ENCODE measurements around the gene HOXC11. TPM values are rescaled to one million over a fixed set of nuclear protein-coding genes. Genes with fewer than 3 reads are reported as not detected.

Gene HOXC11
- total RNA-seq, 6 experiments from 2014 or later: 0.09 to 2.2 (median 1.8) TPM

DNA sequence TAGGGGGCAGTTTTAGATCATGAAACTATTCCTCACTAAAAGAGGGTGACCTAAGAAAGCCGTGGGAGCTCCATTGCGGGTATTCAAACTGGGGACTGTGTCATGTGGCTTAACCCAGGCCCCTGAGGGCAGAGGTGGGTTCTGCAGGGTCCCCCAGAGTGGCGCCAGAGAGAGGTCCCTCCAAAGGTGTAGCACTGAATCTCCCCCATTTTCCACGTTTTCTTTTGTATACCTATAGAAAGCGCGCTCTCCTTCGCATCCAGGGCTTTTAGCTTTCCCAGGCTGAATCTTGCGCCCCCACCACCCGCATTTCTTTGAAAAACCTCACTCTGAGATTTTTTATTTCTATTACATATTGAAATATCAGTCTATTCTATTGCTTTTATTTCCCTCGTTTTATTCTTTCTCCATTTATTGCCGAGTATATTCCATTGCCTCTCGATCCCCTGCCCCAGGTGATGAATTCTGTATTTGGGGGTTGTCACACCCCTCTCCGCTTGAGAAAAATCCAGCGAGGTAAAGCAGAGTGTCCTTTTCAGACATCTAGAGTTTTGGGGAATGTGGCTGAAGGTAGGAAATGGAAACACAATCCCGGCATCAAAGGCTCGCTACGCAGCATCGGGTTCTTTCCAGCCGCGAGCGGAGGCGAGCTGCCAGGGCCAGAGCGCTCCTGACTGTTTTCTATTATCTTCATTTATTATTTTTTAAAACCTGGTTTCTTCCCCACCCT lies 35.2 kb upstream of the HOXC11 start:
- Mint-ChIP-seq H3K36me3 (ENCODE audit: low read depth) (no peaks in the 10 kb centered on the region), H3K27ac (no peak overlapping the region), H3K9me3 (no peaks in the 10 kb centered on the region), H3K27me3 (ENCODE audit: insufficient read depth) (peaks cover 73% of the 10 kb centered on the region), H3K4me1 (ENCODE audit: low read depth) (peaks cover 6% of the 10 kb centered on the region), H3K4me3 (no peak overlapping the region)
- DNase-seq: no peak
- no peak for TF ChIP-seq CTCF (IDR thresholded peaks at IDR 0.05)

- Mint-ChIP-seq H3K9me3 (no peaks in the 10 kb centered on the region), H3K4me1 (ENCODE audit: low read depth) (peaks cover 6% of the 10 kb centered on the region), H3K27me3 (ENCODE audit: insufficient read depth) (peaks cover 74% of the 10 kb centered on the region), H3K4me3 (no peak within 1 kb of the TSS), H3K27ac (no peak within 1 kb of the TSS), H3K36me3 (ENCODE audit: low read depth) (no peaks in the 10 kb centered on the region)
- no peak for DNase-seq
- TF ChIP-seq CTCF (IDR thresholded peaks at IDR 0.05): no peak
Observed at GRCh38 chr12:53938326-53939140, 34.4 kb upstream of the HOXC11 start, which contains the start of gene HOXC13. Gene HOXC13 (plus strand): TSS chr12:53938831. CDS start chr12:53938907, 76 bp downstream.

DNA sequence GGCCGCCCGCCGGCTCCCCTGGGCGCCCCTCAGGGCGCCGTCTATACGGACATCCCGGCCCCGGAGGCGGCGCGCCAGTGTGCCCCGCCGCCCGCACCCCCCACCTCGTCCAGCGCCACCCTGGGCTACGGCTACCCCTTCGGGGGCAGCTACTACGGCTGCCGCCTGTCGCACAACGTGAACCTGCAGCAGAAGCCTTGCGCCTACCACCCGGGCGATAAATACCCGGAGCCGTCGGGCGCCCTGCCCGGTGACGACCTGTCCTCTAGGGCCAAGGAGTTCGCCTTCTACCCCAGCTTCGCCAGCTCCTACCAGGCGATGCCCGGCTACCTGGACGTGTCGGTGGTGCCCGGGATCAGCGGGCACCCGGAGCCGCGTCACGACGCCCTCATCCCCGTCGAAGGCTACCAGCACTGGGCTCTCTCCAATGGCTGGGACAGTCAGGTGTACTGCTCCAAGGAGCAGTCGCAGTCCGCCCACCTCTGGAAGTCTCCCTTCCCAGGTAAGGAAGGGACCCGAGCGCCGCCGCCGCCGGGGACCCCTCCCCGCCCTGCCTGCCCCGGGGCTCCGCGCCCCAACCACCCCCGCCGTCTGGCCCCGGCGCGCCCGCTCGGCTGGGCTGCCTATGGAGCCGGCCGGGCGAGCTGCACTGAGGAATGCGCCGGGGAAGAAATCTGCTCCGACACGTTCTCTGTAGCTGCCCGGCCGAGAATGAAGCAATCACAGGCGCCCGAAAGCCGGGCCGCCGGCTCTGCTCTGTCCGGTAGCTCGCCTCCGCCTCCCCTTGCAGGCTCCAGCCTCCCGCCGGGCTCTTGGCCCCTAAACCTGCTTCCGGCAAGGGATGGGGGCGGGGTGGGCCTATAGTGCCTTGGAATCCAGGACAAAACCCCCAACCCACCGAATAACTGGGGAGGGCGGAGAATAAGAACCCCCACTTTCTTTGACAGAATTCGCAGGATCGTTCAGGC lies 33.5 kb upstream of the HOXC11 start:
- Mint-ChIP-seq H3K9me3 (no peaks in the 10 kb centered on the region), H3K27me3 (ENCODE audit: insufficient read depth) (peaks cover 75% of the 10 kb centered on the region), H3K4me3 (no peak overlapping the region), H3K4me1 (ENCODE audit: low read depth) (peaks cover 6% of the 10 kb centered on the region), H3K27ac (no peak overlapping the region), H3K36me3 (ENCODE audit: low read depth) (no peaks in the 10 kb centered on the region)
- no peak for DNase-seq
- TF ChIP-seq CTCF (IDR thresholded peaks at IDR 0.05): no peak

GRCh38 chr12:53940443-53941014 lies 32.4 kb upstream of the HOXC11 start:
- Mint-ChIP-seq H3K36me3 (ENCODE audit: low read depth) (no peaks in the 10 kb centered on the region), H3K4me3 (no peak overlapping the region), H3K27me3 (ENCODE audit: insufficient read depth) (peaks cover 75% of the 10 kb centered on the region), H3K9me3 (no peaks in the 10 kb centered on the region), H3K27ac (no peak overlapping the region), H3K4me1 (ENCODE audit: low read depth) (peaks cover 3% of the 10 kb centered on the region)
- TF ChIP-seq CTCF (IDR thresholded peaks at IDR 0.05): no peak
- DNase-seq: no peak

DNA sequence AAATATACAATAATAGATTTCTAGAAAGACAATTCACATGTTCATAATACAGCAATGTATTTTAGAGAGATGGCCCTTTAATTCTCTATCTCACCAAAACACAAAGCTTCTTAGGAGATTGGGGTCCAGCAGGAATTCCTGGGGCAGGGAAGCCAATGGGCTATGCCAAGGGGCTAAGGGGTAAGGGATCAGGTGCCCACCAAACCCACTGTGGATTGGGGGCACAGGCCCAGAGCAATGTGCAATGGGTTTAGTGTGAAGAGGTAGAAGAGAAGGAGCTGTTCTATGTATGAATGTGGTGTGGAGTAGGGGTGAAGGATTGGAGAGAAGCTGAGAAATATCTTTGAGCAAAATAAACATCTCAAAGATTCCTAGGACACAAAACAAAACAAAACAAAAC lies 31.7 kb upstream of the HOXC11 start:
- DNase-seq: no peak
- H3K27ac Mint-ChIP-seq: no peak overlapping the region
- no peak for TF ChIP-seq CTCF (IDR thresholded peaks at IDR 0.05)
- H3K36me3 Mint-ChIP-seq (ENCODE audit: low read depth): no peaks in the 10 kb centered on the region
- peaks cover 75% of the 10 kb centered on the region for H3K27me3 Mint-ChIP-seq (ENCODE audit: insufficient read depth)
- no peaks in the 10 kb centered on the region for H3K9me3 Mint-ChIP-seq
- no peak overlapping the region for H3K4me3 Mint-ChIP-seq
- H3K4me1 Mint-ChIP-seq (ENCODE audit: low read depth): no peaks in the 10 kb centered on the region

Measured in HFFc6 (cell line).